ENCODE data around the gene HMGN5.

HMGN5 gene

GRCh38 chrX:81229229-81229628 lies 27.5 kb upstream of the HMGN5 start:
- Histone ChIP-seq H2AFZ (ENCODE audit: insufficient read depth, low read length, poor library complexity) (no peak overlapping the region), H3K27me3 (ENCODE audit: insufficient read depth, low read length) (no peaks in the 10 kb centered on the region), H3K4me1 (ENCODE audit: control insufficient read depth in 1 of 2, insufficient read depth in 2 of 2, low read length in 2 of 2) (no peaks in the 10 kb centered on the region), H3K4me2 (ENCODE audit: low read length) (no peak overlapping the region), H3K9me3 (ENCODE audit: insufficient read depth, low read depth, low read length) (no peaks in the 10 kb centered on the region), H2AK5ac (ENCODE audit: low read length) (no peak overlapping the region), H3K79me2 (ENCODE audit: control insufficient read depth, insufficient read depth, low read length, poor library complexity) (no peaks in the 10 kb centered on the region), H3K27ac (ENCODE audit: low read depth, low read length) (no peak overlapping the region), H3K9ac (ENCODE audit: low read length) (no peak overlapping the region), H2BK120ac (ENCODE audit: insufficient read depth, low read length, poor library complexity) (no peak overlapping the region), H3K18ac (ENCODE audit: low read length) (no peak overlapping the region), H4K91ac (ENCODE audit: low read depth, low read length) (no peak overlapping the region), H3K4ac (ENCODE audit: low read depth, low read length) (no peak overlapping the region), H3K23ac (ENCODE audit: low read length) (no peak overlapping the region), H2BK5ac (ENCODE audit: low read depth, low read length, poor library complexity) (no peak overlapping the region), H3K36me3 (ENCODE audit: control insufficient read depth in 1 of 2, insufficient read depth in 2 of 2, low read length in 2 of 2) (no peaks in the 10 kb centered on the region), H4K12ac (ENCODE audit: low read depth, low read length) (no peak overlapping the region), H3K79me1 (ENCODE audit: low read length) (no peaks in the 10 kb centered on the region), H2BK12ac (ENCODE audit: low read length) (no peak overlapping the region), H3K4me3 (ENCODE audit: low read depth, low read length) (no peak overlapping the region), H4K8ac (ENCODE audit: low read depth, low read length) (no peak overlapping the region), H3K14ac (ENCODE audit: low read length) (no peak overlapping the region)
- no CpG with 5 or more reads among the region's 3 CpGs for WGBS (ENCODE audit: extremely low coverage, insufficient coverage, insufficient read length)
- no peak for DNase-seq

GRCh38 chrX:81215685-81216084 lies 14.0 kb upstream of the HMGN5 start:
- Histone ChIP-seq H4K91ac (ENCODE audit: low read depth, low read length) (no peak overlapping the region), H2AFZ (ENCODE audit: insufficient read depth, low read length, poor library complexity) (no peak overlapping the region), H3K27me3 (ENCODE audit: insufficient read depth, low read length) (no peaks in the 10 kb centered on the region), H4K12ac (ENCODE audit: low read depth, low read length) (no peak overlapping the region), H3K9ac (ENCODE audit: low read length) (no peak overlapping the region), H3K27ac (ENCODE audit: low read depth, low read length) (no peak overlapping the region), H2BK12ac (ENCODE audit: low read length) (no peak overlapping the region), H3K79me1 (ENCODE audit: low read length) (no peaks in the 10 kb centered on the region), H3K4me1 (ENCODE audit: control insufficient read depth in 1 of 2, insufficient read depth in 2 of 2, low read length in 2 of 2) (no peaks in the 10 kb centered on the region), H2BK120ac (ENCODE audit: insufficient read depth, low read length, poor library complexity) (no peak overlapping the region), H3K9me3 (ENCODE audit: insufficient read depth, low read depth, low read length) (no peaks in the 10 kb centered on the region), H3K23ac (ENCODE audit: low read length) (no peak overlapping the region), H3K4me3 (ENCODE audit: low read depth, low read length) (no peak overlapping the region), H2BK5ac (ENCODE audit: low read depth, low read length, poor library complexity) (no peak overlapping the region), H3K4ac (ENCODE audit: low read depth, low read length) (no peak overlapping the region), H3K14ac (ENCODE audit: low read length) (no peak overlapping the region), H3K4me2 (ENCODE audit: low read length) (no peak overlapping the region), H2AK5ac (ENCODE audit: low read length) (no peak overlapping the region), H4K8ac (ENCODE audit: low read depth, low read length) (no peak overlapping the region), H3K36me3 (ENCODE audit: control insufficient read depth in 1 of 2, insufficient read depth in 2 of 2, low read length in 2 of 2) (no peaks in the 10 kb centered on the region), H3K79me2 (ENCODE audit: control insufficient read depth, insufficient read depth, low read length, poor library complexity) (no peaks in the 10 kb centered on the region), H3K18ac (ENCODE audit: low read length) (no peak overlapping the region)
- DNase-seq = no peak
- no CpG with 5 or more reads among the region's 1 CpG for WGBS (ENCODE audit: extremely low coverage, insufficient coverage, insufficient read length)

GRCh38 chrX:81208916-81209315 lies 7.2 kb upstream of the HMGN5 start:
- no peak overlapping the region for H3K9ac ChIP-seq (ENCODE audit: low read length)
- no peaks in the 10 kb centered on the region for H3K27me3 ChIP-seq (ENCODE audit: insufficient read depth, low read length)
- H2AFZ ChIP-seq (ENCODE audit: insufficient read depth, low read length, poor library complexity) = no peak overlapping the region
- H2BK120ac ChIP-seq (ENCODE audit: insufficient read depth, low read length, poor library complexity) = no peak overlapping the region
- H2BK12ac ChIP-seq (ENCODE audit: low read length) = no peak overlapping the region
- H4K91ac ChIP-seq (ENCODE audit: low read depth, low read length) = no peak overlapping the region
- H3K18ac ChIP-seq (ENCODE audit: low read length) = no peak overlapping the region
- no peak overlapping the region for H4K12ac ChIP-seq (ENCODE audit: low read depth, low read length)
- H3K4me3 ChIP-seq (ENCODE audit: low read depth, low read length) = no peak overlapping the region
- no peaks in the 10 kb centered on the region for H3K79me2 ChIP-seq (ENCODE audit: control insufficient read depth, insufficient read depth, low read length, poor library complexity)
- H3K4me2 ChIP-seq (ENCODE audit: low read length) = no peak overlapping the region
- no peaks in the 10 kb centered on the region for H3K9me3 ChIP-seq (ENCODE audit: insufficient read depth, low read depth, low read length)
- H3K4me1 ChIP-seq (ENCODE audit: control insufficient read depth in 1 of 2, insufficient read depth in 2 of 2, low read length in 2 of 2) = no peaks in the 10 kb centered on the region
- H2AK5ac ChIP-seq (ENCODE audit: low read length) = no peak overlapping the region
- no peaks in the 10 kb centered on the region for H3K36me3 ChIP-seq (ENCODE audit: control insufficient read depth in 1 of 2, insufficient read depth in 2 of 2, low read length in 2 of 2)
- H3K14ac ChIP-seq (ENCODE audit: low read length) = no peak overlapping the region
- H3K23ac ChIP-seq (ENCODE audit: low read length) = no peak overlapping the region
- no peak overlapping the region for H3K27ac ChIP-seq (ENCODE audit: low read depth, low read length)
- H2BK5ac ChIP-seq (ENCODE audit: low read depth, low read length, poor library complexity) = no peak overlapping the region
- DNase-seq = no peak
- no peak overlapping the region for H3K4ac ChIP-seq (ENCODE audit: low read depth, low read length)
- H3K79me1 ChIP-seq (ENCODE audit: low read length) = no peaks in the 10 kb centered on the region
- no peak overlapping the region for H4K8ac ChIP-seq (ENCODE audit: low read depth, low read length)
- WGBS (ENCODE audit: extremely low coverage, insufficient coverage, insufficient read length) = no CpG with 5 or more reads among the region's 8 CpGs

- Histone ChIP-seq H4K12ac (ENCODE audit: low read depth, low read length) (no peak overlapping the region), H3K4me3 (ENCODE audit: low read depth, low read length) (no peak overlapping the region), H3K14ac (ENCODE audit: low read length) (no peak overlapping the region), H2BK120ac (ENCODE audit: insufficient read depth, low read length, poor library complexity) (no peak overlapping the region), H2AK5ac (ENCODE audit: low read length) (no peak overlapping the region), H3K9ac (ENCODE audit: low read length) (no peak overlapping the region), H3K27ac (ENCODE audit: low read depth, low read length) (no peak overlapping the region), H3K79me1 (ENCODE audit: low read length) (peaks cover 3% of the 10 kb centered on the region), H3K4me1 (ENCODE audit: control insufficient read depth in 1 of 2, insufficient read depth in 2 of 2, low read length in 2 of 2) (no peaks in the 10 kb centered on the region), H3K27me3 (ENCODE audit: insufficient read depth, low read length) (no peaks in the 10 kb centered on the region), H2AFZ (ENCODE audit: insufficient read depth, low read length, poor library complexity) (no peak overlapping the region), H3K36me3 (ENCODE audit: control insufficient read depth in 1 of 2, insufficient read depth in 2 of 2, low read length in 2 of 2) (no peaks in the 10 kb centered on the region), H3K18ac (ENCODE audit: low read length) (no peak overlapping the region), H2BK5ac (ENCODE audit: low read depth, low read length, poor library complexity) (no peak overlapping the region), H4K91ac (ENCODE audit: low read depth, low read length) (no peak overlapping the region), H3K4me2 (ENCODE audit: low read length) (no peak overlapping the region), H2BK12ac (ENCODE audit: low read length) (no peak overlapping the region), H3K23ac (ENCODE audit: low read length) (no peak overlapping the region), H3K9me3 (ENCODE audit: insufficient read depth, low read depth, low read length) (no peaks in the 10 kb centered on the region), H3K4ac (ENCODE audit: low read depth, low read length) (no peak overlapping the region), H3K79me2 (ENCODE audit: control insufficient read depth, insufficient read depth, low read length, poor library complexity) (peaks cover 2% of the 10 kb centered on the region), H4K8ac (ENCODE audit: low read depth, low read length) (no peak overlapping the region)
- DNase-seq = no peak
- whole genome bisulfite sequencing (ENCODE audit: extremely low coverage, insufficient coverage, insufficient read length) = no CpG with 5 or more reads among the region's 1 CpG
Measured at GRCh38 chrX:81206476-81206875, 4.8 kb upstream of the HMGN5 start.

Measured in trophoblast cell (in vitro differentiated cells and primary cell).